Motor neuron (in vitro differentiated cells): Measurements from ENCODE around the gene ZNF182. TPM values are rescaled to one million over a fixed set of nuclear protein-coding genes. Genes with fewer than 3 reads are reported as not detected.
"Not testable (repeated sequence)": the region's sequence is repeated elsewhere in the genome, so short reads cannot be mapped to it uniquely, and the experiment has no call there.

Experiments
- ATAC-seq, 8 experiments: fragments of 200-7000 bp; cut with Tn5 transposase; replicated peaks in 6 of 8; 2 replicates each; pipeline ENCODE4 v1.8.0; 2021; ENCODE audit warnings: mild to moderate bottlenecking in 8 of 8, moderate library complexity in 8 of 8
- H3K27ac ChIP-seq, 2 donors: fragments of 250-450 bp; sonication (Bioruptor Pico); 2 replicates each; pipeline ENCODE4 v1.9.0; 2021; ENCODE audit warnings: antibody characterized with exemption in 2 of 2, mild to moderate bottlenecking in 2 of 2, moderate library complexity in 1 of 2
- H3K4me1 ChIP-seq, 2 donors: fragments of 250-450 bp; sonication (Bioruptor Pico); replicated peaks in 1 of 2; 2 replicates each; pipeline ENCODE4 v1.6.1; 2021; ENCODE audit warnings: antibody characterized with exemption in 2 of 2, mild to moderate bottlenecking in 2 of 2, moderate library complexity in 1 of 2
- H3K4me3 ChIP-seq, 5 donors: fragments of 250-450 bp; sonication (Bioruptor Pico); 2 replicates each; pipeline ENCODE4 v1.9.0; 2021; ENCODE audit warnings: antibody characterized with exemption in 5 of 5, mild to moderate bottlenecking in 5 of 5, moderate library complexity in 4 of 5
- WGBS, 10 experiments: fragments of 450-650 bp; shearing (Covaris generic); methylation state at CpG; one replicate each; pipeline ENCODE4 v1.0.0; 2022; 5-methylcytosine and 5-hydroxymethylcytosine counted together
- in situ Hi-C, 9 experiments: fragments of 400-800 bp; cut with MboI; loops; one replicate each; pipeline ENCODE4 v1.15.0; 2021; ENCODE audit warnings: low sequenced_read_pairs in 9 of 9, low pct_unique_long_range_greater_than_20kb in 2 of 9; ENCODE audit not compliant: unreplicated experiment in 9 of 9
- total RNA-seq, 8 experiments: library from RNA; unstranded; fragments of 300-600 nt; gene quantifications; 2 replicates each; pipeline versions ENCODE4 v1.2.3 to v1.2.4, GENCODE V29; 2022

ZNF182 gene
- total RNA-seq, result 1 to 10 TPM; 3.2 to 7.8 (median 5.6) TPM

DNA sequence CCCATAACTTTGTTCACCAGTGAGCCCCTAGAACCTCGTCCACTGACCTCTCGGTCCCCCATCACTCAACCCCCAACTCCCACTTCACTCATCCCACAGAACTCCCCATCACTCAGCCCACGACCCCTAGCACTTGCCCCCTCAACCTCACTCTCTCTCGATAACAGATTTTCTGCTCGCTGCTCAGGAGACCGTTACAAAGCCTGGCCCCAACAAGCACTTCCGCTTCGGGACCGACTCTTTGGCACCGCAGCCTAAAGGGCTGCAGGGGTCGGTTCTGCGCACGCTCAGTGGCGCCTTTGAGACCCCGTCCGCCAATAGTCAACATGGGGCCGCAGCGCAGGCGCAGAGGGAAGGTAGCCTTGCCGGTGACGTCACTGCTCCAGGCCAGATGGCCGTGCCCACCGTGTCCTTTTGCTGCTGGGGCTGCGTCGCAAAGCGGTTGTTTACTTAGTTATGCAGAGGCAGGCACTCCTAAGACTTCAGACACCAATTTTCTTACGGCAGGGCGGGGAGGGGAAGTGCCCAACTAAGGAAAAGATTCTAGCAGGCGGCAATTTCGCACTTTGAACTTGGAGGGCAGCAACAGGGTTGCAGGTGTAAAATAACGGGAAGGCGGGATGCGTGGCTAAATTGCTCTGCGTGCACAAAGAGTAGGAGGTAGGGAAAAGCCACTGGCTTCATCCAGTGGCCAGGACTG is at the start of gene ZNF182:
Gene ZNF182 (minus strand): TSS at position 232 of the 700 bp plus-strand sequence. CDS start 1,380 bp downstream, outside the sequence.
- H3K4me3 ChIP-seq, result peak within 1 kb of the TSS; percentile 48 to 80 (median 62)
- ATAC-seq, result peak; percentile 95 to 98 (median 96)
- in situ Hi-C loops, result no loop called here
- 0 to 31% methylated on average over 1 to 8 of the region's 34 CpGs; no CpG with 5 or more reads in 8 of the 10 experiments for WGBS, 10 experiments
- peak within 1 kb of the TSS; percentile 68 to 71 for H3K27ac ChIP-seq
- H3K4me1 ChIP-seq, result no peaks in the 10 kb centered on the region

DNA sequence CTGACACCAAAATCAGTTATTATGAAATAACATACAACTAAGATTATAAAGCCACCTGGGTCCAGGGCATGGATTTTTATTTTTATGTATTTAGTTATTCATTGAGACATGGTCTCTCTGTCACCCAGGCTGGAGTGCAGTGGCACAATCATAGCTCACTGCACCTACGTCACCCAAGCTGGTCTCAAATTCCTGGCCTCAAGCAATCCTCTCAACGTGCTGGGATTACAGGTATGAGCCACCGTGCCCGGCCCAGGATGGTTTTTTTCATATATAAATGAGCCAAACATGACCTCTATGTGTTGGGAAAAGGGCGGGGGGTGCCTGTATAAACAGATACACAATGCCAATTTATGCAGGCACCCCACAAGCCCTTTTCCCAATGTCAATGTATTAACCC is 43.1 kb upstream of the ZNF182 start:
- WGBS, 10 experiments, result 20 to 93% (median 56%) methylated on average over 1 to 4 of the region's 5 CpGs; no CpG with 5 or more reads in 7 of the 10 experiments
- Histone ChIP-seq H3K27ac (no peak overlapping the region), H3K4me1 (no peaks in the 10 kb centered on the region), H3K4me3 (no peak overlapping the region)
- in situ Hi-C loops, result no loop called here
- no peak for ATAC-seq

DNA sequence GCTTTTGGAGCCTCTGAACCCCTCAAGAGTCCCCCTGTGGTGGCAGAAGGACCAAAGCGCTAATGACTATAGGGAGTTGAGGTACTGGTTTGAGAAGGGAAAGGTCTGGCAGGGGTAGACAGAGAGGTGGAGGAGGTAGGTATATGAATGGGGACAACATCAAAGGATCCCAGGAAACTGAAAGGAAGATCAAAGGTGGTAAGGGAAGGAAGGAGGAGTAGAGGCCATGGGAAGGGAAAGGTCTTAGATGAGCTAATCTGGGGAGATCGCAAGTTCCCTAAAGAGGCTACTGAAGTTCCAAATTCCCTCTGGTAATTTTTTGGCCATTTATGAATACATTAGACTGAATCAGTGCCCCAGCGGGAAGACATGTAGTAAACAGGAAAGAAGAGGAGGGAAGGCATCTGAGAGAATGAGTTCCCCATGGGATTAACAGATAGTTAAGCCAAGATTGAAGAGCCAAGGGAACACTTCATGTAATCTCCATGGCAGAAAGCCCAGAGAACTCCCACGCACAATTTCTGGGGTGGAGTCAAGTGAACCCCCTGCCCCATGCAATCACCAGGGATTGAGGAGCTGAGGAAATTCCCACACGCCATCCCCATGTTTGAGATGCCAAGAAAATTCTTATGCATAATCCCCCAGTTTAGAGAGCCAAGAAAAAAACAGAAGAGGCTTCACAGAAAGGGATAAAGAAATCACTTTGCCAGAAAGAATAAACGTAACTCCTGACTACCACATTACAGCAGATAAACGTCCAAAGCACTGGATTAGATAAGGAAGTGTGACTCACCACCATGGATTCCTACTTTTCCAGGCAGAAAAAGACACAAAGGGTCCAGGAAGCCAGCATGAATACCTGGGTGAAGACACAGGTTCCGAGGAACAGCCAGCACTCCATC is 41.9 kb upstream of the ZNF182 start:
- no peak overlapping the region for H3K4me3 ChIP-seq
- no peak for ATAC-seq
- 0 to 89% (median 40%) methylated on average over 1 to 7 of the region's 8 CpGs; no CpG with 5 or more reads in 5 of the 10 experiments for WGBS, 10 experiments
- no peak overlapping the region for H3K27ac ChIP-seq
- no peaks in the 10 kb centered on the region for H3K4me1 ChIP-seq
- in situ Hi-C loops, result no loop called here

- Histone ChIP-seq H3K4me1 (no peaks in the 10 kb centered on the region), H3K27ac (no peak overlapping the region), H3K4me3 (no peak overlapping the region)
- in situ Hi-C loops, result no loop called here
- 0 to 100% (median 50%) methylated on average over 1 to 4 of the region's 4 CpGs; no CpG with 5 or more reads in 4 of the 10 experiments for WGBS, 10 experiments
- ATAC-seq, result no peak
Measured at GRCh38 chrX:48043056-48043455, 39.3 kb upstream of the ZNF182 start.

GRCh38 chrX:48035891-48036290 is 32.1 kb upstream of the ZNF182 start:
- Histone ChIP-seq H3K27ac (no peak overlapping the region), H3K4me3 (no peak overlapping the region), H3K4me1 (no peaks in the 10 kb centered on the region)
- ATAC-seq, result peak in 2 of 8 experiments; percentile 9 to 68
- in situ Hi-C loops, result no loop called here
- WGBS, 10 experiments, result 20 to 100% (median 46%) methylated on average over 1 to 3 of the region's 4 CpGs; no CpG with 5 or more reads in 4 of the 10 experiments

DNA sequence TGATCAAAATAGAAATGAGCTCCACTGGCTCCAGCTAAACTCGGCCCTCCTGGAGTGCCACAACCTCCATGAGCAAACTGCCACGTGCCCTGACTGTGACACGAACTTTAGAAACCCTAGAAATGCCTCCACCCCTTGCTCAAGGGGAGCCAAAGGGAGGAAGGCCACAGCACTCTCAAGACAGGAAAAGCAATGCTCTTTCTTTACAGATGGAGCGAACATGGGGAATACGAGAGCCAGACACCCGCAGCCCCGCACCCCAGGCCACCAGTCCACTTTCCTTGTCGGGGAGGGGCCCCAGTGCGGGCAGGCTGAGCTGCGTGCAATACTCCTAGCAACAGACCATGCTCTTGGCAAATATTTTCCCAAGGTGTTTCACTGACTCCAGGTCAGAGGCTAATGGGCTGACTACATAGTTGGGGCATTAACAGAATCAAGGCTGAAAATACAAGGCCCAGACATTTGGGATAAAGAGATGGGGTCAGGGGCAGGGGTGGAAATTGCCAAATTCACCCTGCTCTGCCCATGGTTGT is 26.9 kb upstream of the ZNF182 start:
- WGBS, 10 experiments, result 27% methylated on average over 2 of the region's 10 CpGs; no CpG with 5 or more reads in 9 of the 10 experiments
- H3K4me1 ChIP-seq, H3K27ac ChIP-seq, H3K4me3 ChIP-seq, ATAC-seq, in situ Hi-C loops: not testable (repeated sequence)

GRCh38 chrX:48030237-48030636 is 26.4 kb upstream of the ZNF182 start:
- ATAC-seq, result no peak
- 17 to 40% methylated on average over 4 of the region's 10 CpGs; no CpG with 5 or more reads in 8 of the 10 experiments for WGBS, 10 experiments
- no peak overlapping the region for H3K4me3 ChIP-seq
- no peak overlapping the region for H3K27ac ChIP-seq
- in situ Hi-C loops, result no loop called here
- peaks cover 2 to 3% of the 10 kb centered on the region in 2 donors for H3K4me1 ChIP-seq

DNA sequence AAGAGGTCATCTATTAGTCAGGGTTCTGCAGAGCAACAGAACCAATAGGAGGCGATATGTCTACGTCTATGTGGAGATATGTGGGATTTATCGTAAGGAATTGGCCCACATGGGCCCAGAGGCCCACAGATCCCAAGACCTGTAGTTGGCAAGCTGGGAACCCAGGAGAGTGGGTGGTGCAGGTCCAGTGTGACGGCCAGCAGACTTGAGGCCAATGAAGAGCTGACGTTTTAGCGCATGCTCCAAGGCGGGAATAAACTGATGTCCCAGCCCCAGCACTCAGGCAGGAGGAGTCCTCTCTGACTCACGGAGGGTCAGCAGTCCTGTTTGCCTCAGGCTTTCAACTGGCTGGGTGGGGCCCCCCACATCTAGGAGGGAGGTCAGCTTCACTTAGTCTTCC is 24.3 kb upstream of the ZNF182 start:
- in situ Hi-C loops, result loop anchor here in 1 of 9 experiments (10.0 kb wide), 1 partner anchor 193 kb away; the partner anchor contains the start of gene ZNF81
- no peak for ATAC-seq
- 80 to 83% methylated on average over 1 of the region's 8 CpGs; no CpG with 5 or more reads in 8 of the 10 experiments for WGBS, 10 experiments
- Histone ChIP-seq H3K4me1 (peaks cover 2 to 3% of the 10 kb centered on the region in 2 donors), H3K27ac (no peak overlapping the region), H3K4me3 (no peak overlapping the region)

DNA sequence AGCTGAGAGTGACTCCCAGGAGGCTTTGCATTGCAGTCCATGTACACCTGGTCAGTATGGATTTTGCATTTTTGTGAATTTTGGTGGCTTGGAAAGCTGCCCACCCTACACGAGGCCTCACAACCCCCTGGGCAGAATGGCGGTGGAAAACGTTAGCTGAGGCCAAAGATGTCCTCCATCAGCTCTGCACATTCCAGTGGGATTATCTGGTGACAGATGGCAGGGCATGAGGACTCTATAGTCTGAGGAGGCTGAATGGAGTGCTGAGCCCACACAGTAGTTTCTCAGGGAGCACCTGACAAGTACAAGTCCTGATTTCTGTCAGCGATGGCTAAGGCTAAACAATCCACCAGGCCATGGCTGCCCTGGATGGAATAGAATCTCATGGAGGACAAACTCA is 23.8 kb upstream of the ZNF182 start:
- H3K4me3 ChIP-seq, H3K4me1 ChIP-seq, H3K27ac ChIP-seq, ATAC-seq: not testable (repeated sequence)
- 31 to 90% (median 80%) methylated on average over 1 to 3 of the region's 4 CpGs; no CpG with 5 or more reads in 7 of the 10 experiments for WGBS, 10 experiments
- in situ Hi-C loops, result loop anchor here in 1 of 9 experiments (10.0 kb wide), 1 partner anchor 193 kb away; the partner anchor contains the start of gene ZNF81

GRCh38 chrX:48025561-48025960 is 21.8 kb upstream of the ZNF182 start:
- H3K27ac ChIP-seq, result no peak overlapping the region
- ATAC-seq, result peak; percentile 16 to 63 (median 51)
- H3K4me3 ChIP-seq, result no peak overlapping the region
- H3K4me1 ChIP-seq, result peaks cover 2 to 3% of the 10 kb centered on the region in 2 donors
- in situ Hi-C loops, result loop anchor here in 1 of 9 experiments (10.0 kb wide), 1 partner anchor 191 kb away; the partner anchor contains the start of gene ZNF81
- 10 to 19% methylated on average over 2 to 4 of the region's 7 CpGs; no CpG with 5 or more reads in 8 of the 10 experiments for WGBS, 10 experiments

DNA sequence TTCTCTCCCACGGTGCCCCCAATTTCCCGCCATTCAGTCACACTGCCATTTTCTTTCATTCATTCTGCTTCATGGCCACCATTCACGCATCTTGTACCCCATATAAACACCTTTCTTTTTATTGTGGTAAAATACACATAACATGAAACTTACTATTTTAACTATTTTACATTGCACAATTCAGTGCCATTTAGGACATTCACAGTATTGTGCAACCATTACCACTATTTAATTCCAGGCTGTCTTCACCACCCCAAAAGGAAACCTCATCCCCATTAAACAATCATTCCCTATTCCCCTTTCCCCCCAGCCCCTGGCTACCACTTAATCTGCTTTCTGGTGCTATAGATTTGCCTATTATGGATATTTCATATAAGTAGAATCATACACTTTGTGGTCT is 18.9 kb upstream of the ZNF182 start:
- ATAC-seq, result no peak
- Histone ChIP-seq H3K4me3 (no peak overlapping the region), H3K27ac (no peak overlapping the region), H3K4me1 (peaks cover 2 to 3% of the 10 kb centered on the region in 2 donors)
- WGBS, 10 experiments, result 44 to 100% (median 60%) methylated on average over 1 to 2 of the region's 3 CpGs; no CpG with 5 or more reads in 7 of the 10 experiments
- in situ Hi-C loops, result loop anchor here in 1 of 9 experiments (10.0 kb wide), 1 partner anchor 188 kb away; the partner anchor contains the start of gene ZNF81

DNA sequence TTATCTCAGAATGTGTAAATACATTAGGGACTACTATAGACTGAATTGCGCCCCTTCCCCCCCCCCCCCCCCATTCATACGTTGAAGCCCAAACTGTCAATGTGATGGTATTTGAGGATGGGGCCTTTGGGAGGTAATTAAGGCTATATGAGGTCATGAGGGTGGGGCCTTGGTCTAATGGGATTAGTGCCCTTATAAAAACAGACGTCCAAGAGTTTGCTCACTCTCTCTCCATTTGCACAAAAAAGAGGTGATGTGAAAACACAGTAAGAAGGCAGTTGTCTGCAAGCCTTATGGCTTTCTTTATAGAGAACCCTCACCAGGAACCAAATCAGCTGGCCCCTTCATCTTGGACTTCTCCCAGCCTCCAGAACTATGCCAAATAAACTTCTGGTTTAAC is 18.3 kb upstream of the ZNF182 start:
- H3K27ac ChIP-seq, result no peak overlapping the region
- no peak for ATAC-seq
- H3K4me1 ChIP-seq, result peaks cover 2 to 3% of the 10 kb centered on the region in 2 donors
- in situ Hi-C loops, result loop anchor here in 1 of 9 experiments (10.0 kb wide), 1 partner anchor 187 kb away; the partner anchor contains the start of gene ZNF81
- WGBS, 10 experiments, result no CpG with 5 or more reads among the region's 3 CpGs
- no peak overlapping the region for H3K4me3 ChIP-seq
